ENCODE measurements around the gene GDF7. TPM values are rescaled to one million over a fixed set of nuclear protein-coding genes. Genes with fewer than 3 reads are reported as not detected.
A peak's percentile ranks its signal among the peaks of the same experiment; 100 is the strongest.

GDF7 gene
- total and polyA plus RNA-seq, 2 donors (not counting 3 experiments of a cell fraction or from before 2014, with no cell fraction given): 3.7 to 3.9 TPM

GRCh38 chr2:20668451-20668850, 1.5 kb downstream of the GDF7 start:
- intact Hi-C loops (cut with micrococcal nuclease) (loop anchor here (5.0 kb wide), 2 partner anchors 79 to 649 kb away; no protein-coding TSS in a partner anchor), dilution Hi-C loops (cut with MboI; ENCODE audit: extremely low pct_ligation_motif_present, low sequenced_read_pairs) (no loop called here)
- Histone ChIP-seq H2AFZ (ENCODE audit: low read depth, low read length) (no peak overlapping the region), H3K79me2 (ENCODE audit: control insufficient read depth, insufficient read depth, low read length) (no peaks in the 10 kb centered on the region), H3K27ac (ENCODE audit: insufficient read depth, low read depth, low read length) (no peak overlapping the region), H3K4me2 (ENCODE audit: insufficient read depth, low read length) (no peak overlapping the region), H3K36me3 (ENCODE audit: control insufficient read depth in 2 of 2, extremely low read depth in 1 of 2, insufficient read depth in 2 of 2, low read length in 2 of 2) (peaks cover 0 to 2% of the 10 kb centered on the region in 2 experiments), H3K4me3 (replicated peaks in 1 of 3; ENCODE audit: insufficient read depth in 1 of 3, low read depth in 1 of 3, low read length in 3 of 3) (peak overlapping the region in 1 of 3 experiments; percentile 46), H4K20me1 (replicated peaks; ENCODE audit: control insufficient read depth, extremely low read depth, insufficient read depth, low read length) (no peaks in the 10 kb centered on the region), H3K27me3 (ENCODE audit: control insufficient read depth in 2 of 2, insufficient read depth in 2 of 2, low read length in 2 of 2) (peaks cover 48 to 69% of the 10 kb centered on the region in 2 experiments), H3K9ac (replicated peaks; ENCODE audit: extremely low read depth, insufficient read depth, low read length) (no peak overlapping the region), H3K9me3 (replicated peaks; ENCODE audit: control insufficient read depth, insufficient read depth, low read length) (no peaks in the 10 kb centered on the region), H3K4me1 (ENCODE audit: control insufficient read depth, extremely low read depth, insufficient read depth, low read length) (peaks cover 16% of the 10 kb centered on the region), H3K9me1 (replicated peaks; ENCODE audit: control insufficient read depth, extremely low read depth, insufficient read depth, low read length) (no peaks in the 10 kb centered on the region)
- TF ChIP-seq POLR2AphosphoS5 (IDR thresholded peaks at IDR 0.05; ENCODE audit: insufficient read depth, low read depth, low read length): no peak
- no peak for TF ChIP-seq JUN (IDR thresholded peaks at IDR 0.05; ENCODE audit: borderline replicate concordance, insufficient read depth, insufficient read length, low read depth)
- no peak for TF ChIP-seq CTCF (IDR thresholded peaks at IDR 0.05; ENCODE audit: extremely low read depth in 1 of 2, insufficient read depth in 1 of 2, low read depth in 1 of 2, low read length in 2 of 2)
- no peak for TF ChIP-seq POLR2A (IDR thresholded peaks at IDR 0.05; ENCODE audit: low read depth, low read length)
- TF ChIP-seq MAX (IDR thresholded peaks at IDR 0.05; ENCODE audit: insufficient read depth, insufficient read length): no peak
- POLR2A ChIA-PET: no interaction called here
- CTCF ChIA-PET: interaction anchor here (0.9 to 1.5 kb wide), 2 partner anchors 17 to 24 kb away, joined by 3 to 4 read pairs; no protein-coding TSS in a partner anchor
- no TSS peak for BruUV-seq (replicated peaks)
- DNase-seq (ENCODE audit: low read depth, low spot score) (no peak), FAIRE-seq (no peak)
